CD8-positive, alpha-beta memory T cell (primary cell): ENCODE data around the gene NEURL1B. TPM values are rescaled to one million over a fixed set of nuclear protein-coding genes. Genes with fewer than 3 reads are reported as not detected.

Experiments
- CTCF ChIA-PET: fragments of 350-600 bp; sonication (Branson Sonifier 250); formaldehyde crosslinking; loops from one replicate; lab custom pipeline; 2021; ENCODE audit warnings: antibody characterized with exemption; lab: Charles Lee
- POLR2A ChIA-PET: fragments of 350-600 bp; sonication (Branson Sonifier 250); formaldehyde crosslinking; loops from one replicate; lab custom pipeline; 2021; ENCODE audit warnings: antibody characterized with exemption; lab: Charles Lee
- DNase-seq, 5 donors: peaks; one replicate each; pipeline versions ENCODE4 v3.0.0 to v3.0.0-alpha.2; 2020 to 2022; ENCODE audit warnings: mixed read lengths in 1 of 5
- H3K27ac ChIP-seq: one replicate; pipeline ENCODE4 v1.7.0; 2013; ENCODE audit warnings: low read depth, mild to moderate bottlenecking, low read length, moderate library complexity
- H3K27me3 ChIP-seq: 2 replicates; pipeline ENCODE4 v1.7.0; 2013; ENCODE audit warnings: low read length, mild to moderate bottlenecking; ENCODE audit not compliant: insufficient read depth, poor library complexity, severe bottlenecking
- H3K36me3 ChIP-seq: 2 replicates; pipeline ENCODE4 v1.7.0; 2013; ENCODE audit warnings: mild to moderate bottlenecking, low read length, moderate library complexity; ENCODE audit not compliant: insufficient read depth
- H3K4me1 ChIP-seq: 2 replicates; pipeline ENCODE4 v1.7.0; 2013; ENCODE audit warnings: mild to moderate bottlenecking, low read length, moderate library complexity; ENCODE audit not compliant: insufficient read depth
- H3K4me3 ChIP-seq: 2 replicates; pipeline ENCODE4 v1.7.0; 2013; ENCODE audit warnings: mild to moderate bottlenecking, low read length
- H3K9me3 ChIP-seq: 2 replicates; pipeline ENCODE4 v1.7.0; 2013; ENCODE audit warnings: mild to moderate bottlenecking, low read length
- H3K27ac Mint-ChIP-seq, 8 donors: one replicate each; pipeline ENCODE4 v1.8.0; 2020 to 2021; ENCODE audit warnings: mixed read lengths in 8 of 8, mild to moderate bottlenecking in 6 of 8, inconsistent platforms in 3 of 8, moderate library complexity in 3 of 8
- H3K27me3 Mint-ChIP-seq, 2 donors: one replicate each; pipeline ENCODE4 v1.8.0; 2020 to 2021; ENCODE audit warnings: mixed read lengths in 2 of 2, mild to moderate bottlenecking in 1 of 2, moderate library complexity in 1 of 2
- H3K36me3 Mint-ChIP-seq, 3 donors: one replicate each; pipeline ENCODE4 v1.8.0; 2020 to 2021; ENCODE audit warnings: mixed read lengths in 3 of 3, inconsistent platforms in 1 of 3, mild to moderate bottlenecking in 1 of 3
- H3K4me1 Mint-ChIP-seq, 3 donors: one replicate each; pipeline ENCODE4 v1.8.0; 2020 to 2021; ENCODE audit warnings: mixed read lengths in 3 of 3, inconsistent platforms in 1 of 3, mild to moderate bottlenecking in 1 of 3
- H3K4me3 Mint-ChIP-seq, 7 donors: one replicate each; pipeline ENCODE4 v1.8.0; 2020 to 2021; ENCODE audit warnings: mixed read lengths in 7 of 7, mild to moderate bottlenecking in 6 of 7, moderate library complexity in 4 of 7, inconsistent platforms in 2 of 7
- H3K9me3 Mint-ChIP-seq, 5 donors: one replicate each; pipeline ENCODE4 v1.8.0; 2020 to 2022; ENCODE audit warnings: mixed read lengths in 5 of 5, mild to moderate bottlenecking in 3 of 5, moderate library complexity in 2 of 5, inconsistent platforms in 1 of 5
- polyA plus RNA-seq: library from polyadenylated mRNA; unstranded; fragments of 300-500 nt; fragmentation: Illumina TruSeq; gene quantifications from one replicate; pipeline ENCODE4 v1.2.3, GENCODE V29; 2021
- total RNA-seq, 2 experiments: library from RNA; stranded (reverse); gene quantifications; one replicate each; pipeline ENCODE4 v1.2.3, GENCODE V29; 2021

NEURL1B gene
- total and polyA plus RNA-seq, 3 experiments from 2014 or later: 0.04 to 0.13 TPM; not detected in 1

DNA sequence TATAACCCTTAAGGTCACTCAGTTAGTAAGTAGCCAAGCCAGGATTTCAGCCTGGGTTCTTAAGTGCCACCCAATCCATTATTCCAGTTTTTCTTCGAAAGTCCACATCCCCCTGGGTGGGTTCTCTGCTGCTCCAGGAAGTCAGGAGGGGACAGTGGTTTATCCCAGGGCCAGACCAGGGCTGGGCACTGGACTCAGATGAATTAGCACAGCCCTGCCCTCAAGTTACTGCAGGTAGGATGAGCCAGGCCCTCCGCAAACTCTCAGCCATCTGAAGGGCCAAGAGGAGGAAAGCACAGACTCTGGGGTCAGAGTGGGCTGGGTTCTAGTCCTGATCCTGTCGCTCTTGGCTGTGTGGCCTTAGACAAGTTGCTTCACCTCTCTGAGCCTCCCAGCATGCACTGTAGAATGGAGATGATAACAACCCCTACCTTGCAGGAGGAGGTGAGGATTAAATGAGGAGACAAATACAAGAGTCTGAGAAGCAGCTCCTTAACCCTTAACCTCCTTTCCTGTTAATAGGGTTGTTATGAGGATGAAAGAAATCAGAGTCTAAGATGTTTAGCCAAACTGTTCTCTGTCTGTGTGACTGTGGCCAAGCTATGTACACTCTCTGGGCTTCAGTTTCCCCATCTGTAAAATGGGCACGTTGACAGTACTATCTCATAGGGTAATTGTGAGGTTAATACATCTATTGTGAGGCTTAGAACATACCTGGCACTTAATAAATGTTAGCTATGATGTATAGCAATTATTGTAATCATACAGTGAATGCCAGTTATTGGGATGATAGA, 6.8 kb upstream of the NEURL1B start:
- H3K36me3 Mint-ChIP-seq: no peaks in the 10 kb centered on the region
- CTCF ChIA-PET: no interaction called here

GRCh38 chr5:172635038-172635437, 6.0 kb upstream of the NEURL1B start:
- Mint-ChIP-seq H3K27ac (peak overlapping the region in 1 of 8 donors; percentile 22), H3K4me1 (peaks cover 0 to 3% (median 0%) of the 10 kb centered on the region in 3 donors), H3K4me3 (no peak overlapping the region), H3K27me3 (peaks cover 9 to 36% of the 10 kb centered on the region in 2 donors), H3K9me3 (no peaks in the 10 kb centered on the region), H3K36me3 (no peaks in the 10 kb centered on the region)
- Histone ChIP-seq H3K4me3 (no peak overlapping the region), H3K4me1 (no peaks in the 10 kb centered on the region), H3K36me3 (no peaks in the 10 kb centered on the region), H3K27me3 (no peaks in the 10 kb centered on the region), H3K27ac (no peak overlapping the region), H3K9me3 (no peaks in the 10 kb centered on the region)
- ChIA-PET POLR2A (no interaction called here), CTCF (no interaction called here)
- no peak for DNase-seq

More for the DNA sequence above, 6.8 kb upstream of the NEURL1B start:
- Mint-ChIP-seq H3K27ac (no peak overlapping the region), H3K9me3 (no peaks in the 10 kb centered on the region), H3K4me1 (no peaks in the 10 kb centered on the region), H3K4me3 (no peak overlapping the region), H3K27me3 (peaks cover 6 to 33% of the 10 kb centered on the region in 2 donors)
- no peak overlapping the region for H3K27ac ChIP-seq
- no peaks in the 10 kb centered on the region for H3K4me1 ChIP-seq
- no peak overlapping the region for H3K4me3 ChIP-seq
- POLR2A ChIA-PET: no interaction called here
- no peaks in the 10 kb centered on the region for H3K27me3 ChIP-seq
- DNase-seq: no peak
- no peaks in the 10 kb centered on the region for H3K36me3 ChIP-seq
- no peaks in the 10 kb centered on the region for H3K9me3 ChIP-seq

GRCh38 chr5:172636279-172637050, 4.6 kb upstream of the NEURL1B start:
- no peak for DNase-seq
- H3K27me3 ChIP-seq: peaks cover 6% of the 10 kb centered on the region
- H3K4me3 Mint-ChIP-seq: no peak overlapping the region
- H3K27ac Mint-ChIP-seq: no peak overlapping the region
- H3K36me3 Mint-ChIP-seq: no peaks in the 10 kb centered on the region
- H3K27me3 Mint-ChIP-seq: peaks cover 16 to 35% of the 10 kb centered on the region in 2 donors
- no peak overlapping the region for H3K4me3 ChIP-seq
- H3K9me3 ChIP-seq: no peaks in the 10 kb centered on the region
- ChIA-PET POLR2A (no interaction called here), CTCF (no interaction called here)
- peaks cover 4 to 10% (median 6%) of the 10 kb centered on the region in 3 donors for H3K4me1 Mint-ChIP-seq
- H3K27ac ChIP-seq: no peak overlapping the region
- H3K36me3 ChIP-seq: no peaks in the 10 kb centered on the region
- peaks cover 6% of the 10 kb centered on the region for H3K4me1 ChIP-seq
- H3K9me3 Mint-ChIP-seq: no peaks in the 10 kb centered on the region

GRCh38 chr5:172637110-172637580, 3.9 kb upstream of the NEURL1B start:
- DNase-seq: no peak
- no peaks in the 10 kb centered on the region for H3K36me3 Mint-ChIP-seq
- CTCF ChIA-PET: no interaction called here
- no peak overlapping the region for H3K4me3 ChIP-seq
- H3K9me3 ChIP-seq: no peaks in the 10 kb centered on the region
- H3K27me3 ChIP-seq: peaks cover 6% of the 10 kb centered on the region
- H3K27ac Mint-ChIP-seq: no peak overlapping the region
- peaks cover 6% of the 10 kb centered on the region for H3K4me1 ChIP-seq
- no peaks in the 10 kb centered on the region for H3K36me3 ChIP-seq
- H3K27me3 Mint-ChIP-seq: peaks cover 18 to 39% of the 10 kb centered on the region in 2 donors
- POLR2A ChIA-PET: no interaction called here
- H3K27ac ChIP-seq: no peak overlapping the region
- H3K4me3 Mint-ChIP-seq: no peak overlapping the region
- peaks cover 4 to 12% (median 6%) of the 10 kb centered on the region in 3 donors for H3K4me1 Mint-ChIP-seq
- H3K9me3 Mint-ChIP-seq: no peaks in the 10 kb centered on the region

GRCh38 chr5:172637740-172638139, 3.3 kb upstream of the NEURL1B start:
- DNase-seq: no peak
- no peaks in the 10 kb centered on the region for H3K36me3 Mint-ChIP-seq
- Histone ChIP-seq H3K4me3 (no peak overlapping the region), H3K27me3 (peaks cover 6% of the 10 kb centered on the region), H3K36me3 (no peaks in the 10 kb centered on the region), H3K27ac (no peak overlapping the region), H3K9me3 (no peaks in the 10 kb centered on the region), H3K4me1 (peaks cover 6% of the 10 kb centered on the region)
- H3K27me3 Mint-ChIP-seq: peaks cover 20 to 44% of the 10 kb centered on the region in 2 donors
- no peaks in the 10 kb centered on the region for H3K9me3 Mint-ChIP-seq
- POLR2A ChIA-PET: no interaction called here
- H3K4me1 Mint-ChIP-seq: peaks cover 4 to 16% (median 6%) of the 10 kb centered on the region in 3 donors
- CTCF ChIA-PET: no interaction called here
- H3K27ac Mint-ChIP-seq: no peak overlapping the region
- no peak overlapping the region for H3K4me3 Mint-ChIP-seq

DNA sequence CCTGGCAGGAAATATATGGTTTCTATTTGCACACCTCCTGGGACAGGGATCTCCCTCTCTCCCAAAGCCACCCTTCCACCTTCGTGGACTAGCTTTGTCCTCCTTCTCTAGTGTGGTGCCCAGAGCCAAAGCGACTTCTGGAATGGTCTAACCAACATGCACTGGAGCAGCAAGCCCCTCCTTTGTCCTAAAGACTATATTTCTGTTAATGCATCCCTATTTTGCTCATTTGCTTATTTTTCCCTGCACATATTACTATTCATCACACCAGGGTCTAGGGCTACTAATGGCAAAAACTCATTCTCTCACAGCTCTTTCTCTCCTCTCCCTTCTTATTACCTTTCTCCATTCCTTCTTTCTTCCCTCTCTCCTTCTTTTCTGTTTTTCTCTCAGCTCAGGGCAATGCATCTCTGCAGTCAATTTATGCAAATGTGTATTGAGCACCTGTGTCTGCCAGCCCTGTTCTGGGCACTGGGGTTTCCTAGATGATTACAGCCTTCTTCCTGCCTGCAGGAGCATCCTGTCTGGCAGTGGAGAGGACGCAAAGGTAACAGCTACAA, 2.8 kb upstream of the NEURL1B start:
- H3K9me3 ChIP-seq: no peaks in the 10 kb centered on the region
- peaks cover 20 to 44% of the 10 kb centered on the region in 2 donors for H3K27me3 Mint-ChIP-seq
- H3K36me3 ChIP-seq: no peaks in the 10 kb centered on the region
- peaks cover 6% of the 10 kb centered on the region for H3K27me3 ChIP-seq
- no peak for DNase-seq
- H3K4me3 ChIP-seq: no peak overlapping the region
- peaks cover 6% of the 10 kb centered on the region for H3K4me1 ChIP-seq
- no peaks in the 10 kb centered on the region for H3K9me3 Mint-ChIP-seq
- no peaks in the 10 kb centered on the region for H3K36me3 Mint-ChIP-seq
- H3K4me3 Mint-ChIP-seq: no peak overlapping the region
- H3K27ac ChIP-seq: no peak overlapping the region
- H3K4me1 Mint-ChIP-seq: peaks cover 4 to 16% (median 6%) of the 10 kb centered on the region in 3 donors
- H3K27ac Mint-ChIP-seq: no peak overlapping the region
- ChIA-PET CTCF (interaction anchor here (0.6 kb wide), 1 partner anchor 8 kb away, joined by 3 read pairs; no protein-coding TSS in a partner anchor), POLR2A (no interaction called here)

GRCh38 chr5:172640139-172640538, 924 bp upstream of the NEURL1B start:
- POLR2A ChIA-PET: no interaction called here
- no peaks in the 10 kb centered on the region for H3K9me3 ChIP-seq
- H3K4me1 Mint-ChIP-seq: peaks cover 4 to 16% (median 6%) of the 10 kb centered on the region in 3 donors
- H3K4me3 Mint-ChIP-seq: peak overlapping the region in 6 of 7 donors; percentile 39 to 84 (median 54)
- CTCF ChIA-PET: no interaction called here
- no peak overlapping the region for H3K27ac ChIP-seq
- no peaks in the 10 kb centered on the region for H3K9me3 Mint-ChIP-seq
- peaks cover 6% of the 10 kb centered on the region for H3K27me3 ChIP-seq
- H3K36me3 Mint-ChIP-seq: no peaks in the 10 kb centered on the region
- H3K27me3 Mint-ChIP-seq: peaks cover 20 to 55% of the 10 kb centered on the region in 2 donors
- no peak overlapping the region for H3K27ac Mint-ChIP-seq
- DNase-seq: no peak
- no peaks in the 10 kb centered on the region for H3K36me3 ChIP-seq
- no peak overlapping the region for H3K4me3 ChIP-seq
- peaks cover 6% of the 10 kb centered on the region for H3K4me1 ChIP-seq
